B cell (primary cell): ENCODE data around the gene HEXB.
"Not testable (repeated sequence)": the region's sequence is repeated elsewhere in the genome, so short reads cannot be mapped to it uniquely, and the experiment has no call there.

ENCODE experiments used
- EZH2 ChIP-seq: IDR thresholded peaks from 2 replicates; pipeline ENCODE4 v1.6.1; 2012; ENCODE audit warnings: borderline replicate concordance, low read depth, mild to moderate bottlenecking, moderate library complexity, low read length; ENCODE audit not compliant: insufficient read depth, poor library complexity, severe bottlenecking
- TF ChIP-seq, protein P1 (sequence below): fragments of 200-600 bp; IDR thresholded peaks from one replicate; pipeline ENCODE4 v1.8.0; 2022; ENCODE audit warnings: antibody characterized with exemption, mild to moderate bottlenecking

DNA sequence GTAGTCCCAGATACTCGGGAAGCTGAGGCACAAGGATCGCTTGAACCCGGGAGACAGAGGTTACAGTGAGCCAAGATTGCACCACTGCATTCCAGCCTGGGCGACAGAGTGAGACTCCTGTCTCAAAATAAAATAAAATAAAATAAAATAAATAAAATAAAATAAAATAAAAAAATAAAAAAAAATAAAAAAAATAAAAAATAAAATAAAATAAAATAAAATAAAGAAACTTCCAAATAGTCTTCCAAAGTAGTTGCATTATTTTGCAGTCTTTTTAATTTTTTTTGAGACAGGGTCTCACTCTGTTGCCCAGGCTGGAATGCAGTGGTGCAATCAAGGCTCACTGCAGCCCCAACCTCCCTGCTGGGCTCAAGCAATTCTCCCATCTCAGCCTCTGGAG, 63.7 kb downstream of the HEXB start:
- TF ChIP-seq, protein P1, sequence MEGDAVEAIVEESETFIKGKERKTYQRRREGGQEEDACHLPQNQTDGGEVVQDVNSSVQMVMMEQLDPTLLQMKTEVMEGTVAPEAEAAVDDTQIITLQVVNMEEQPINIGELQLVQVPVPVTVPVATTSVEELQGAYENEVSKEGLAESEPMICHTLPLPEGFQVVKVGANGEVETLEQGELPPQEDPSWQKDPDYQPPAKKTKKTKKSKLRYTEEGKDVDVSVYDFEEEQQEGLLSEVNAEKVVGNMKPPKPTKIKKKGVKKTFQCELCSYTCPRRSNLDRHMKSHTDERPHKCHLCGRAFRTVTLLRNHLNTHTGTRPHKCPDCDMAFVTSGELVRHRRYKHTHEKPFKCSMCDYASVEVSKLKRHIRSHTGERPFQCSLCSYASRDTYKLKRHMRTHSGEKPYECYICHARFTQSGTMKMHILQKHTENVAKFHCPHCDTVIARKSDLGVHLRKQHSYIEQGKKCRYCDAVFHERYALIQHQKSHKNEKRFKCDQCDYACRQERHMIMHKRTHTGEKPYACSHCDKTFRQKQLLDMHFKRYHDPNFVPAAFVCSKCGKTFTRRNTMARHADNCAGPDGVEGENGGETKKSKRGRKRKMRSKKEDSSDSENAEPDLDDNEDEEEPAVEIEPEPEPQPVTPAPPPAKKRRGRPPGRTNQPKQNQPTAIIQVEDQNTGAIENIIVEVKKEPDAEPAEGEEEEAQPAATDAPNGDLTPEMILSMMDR, result not testable (repeated sequence)
- TF ChIP-seq EZH2, result not testable (repeated sequence)
